Measurements from ENCODE around the gene ZAP70.
"Not testable (repeated sequence)": the region's sequence is repeated elsewhere in the genome, so short reads cannot be mapped to it uniquely, and the experiment has no call there.

The ZAP70 gene

DNA sequence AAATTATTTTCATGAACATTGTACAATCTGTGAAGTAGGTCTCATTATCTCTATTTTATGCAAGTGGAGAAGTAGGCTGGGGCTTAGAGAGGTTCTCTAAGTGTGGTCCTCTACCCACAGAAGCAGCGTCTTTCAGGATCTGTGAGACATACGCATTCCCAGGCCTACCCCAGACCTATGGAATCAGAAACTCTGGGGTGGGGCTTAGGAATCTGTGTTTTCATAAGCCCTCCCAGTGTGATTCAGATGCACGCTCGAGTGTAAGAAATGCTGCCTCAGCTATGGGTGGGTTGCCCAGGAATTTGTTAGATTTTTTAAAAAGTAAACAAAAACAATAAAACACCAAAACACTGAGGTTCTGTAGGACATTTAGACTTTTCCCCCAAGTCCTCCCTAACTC is 14.8 kb upstream of the ZAP70 start:
- DNase-seq (ENCODE audit: low read depth): no peak

DNA sequence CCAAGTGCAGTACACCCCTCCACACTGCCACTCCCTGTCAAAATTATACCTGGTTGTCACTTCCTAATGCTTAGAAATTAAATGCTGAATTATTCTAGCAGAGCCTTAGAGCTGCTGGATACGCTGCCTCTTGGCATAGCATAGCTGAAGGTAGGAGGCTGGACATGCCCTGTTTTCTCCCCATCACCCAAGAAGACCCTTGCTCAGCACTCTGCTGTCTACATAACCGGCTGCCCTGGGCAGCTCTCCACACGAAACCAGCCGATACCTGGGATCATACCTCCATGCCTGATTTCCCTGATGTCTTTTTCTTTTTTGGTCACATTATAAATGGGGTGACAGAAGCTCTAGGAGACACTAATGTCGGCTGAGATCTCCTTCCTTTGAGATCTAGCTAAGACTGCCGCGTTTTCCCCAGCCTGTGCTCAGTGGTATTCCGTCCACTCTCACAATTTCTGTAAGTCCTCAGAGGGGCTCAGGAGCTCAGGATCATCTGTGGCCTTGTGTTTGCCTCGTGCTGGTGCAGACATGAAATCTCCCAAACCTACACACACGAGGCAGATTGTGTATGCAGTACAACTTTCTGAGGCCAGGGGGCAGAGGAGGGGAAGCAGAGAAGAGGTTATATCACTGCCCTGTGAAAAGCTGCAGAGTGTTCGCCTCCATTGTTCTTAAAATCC is 13.5 kb upstream of the ZAP70 start:
- DNase-seq (ENCODE audit: low read depth): peak; percentile 59

DNA sequence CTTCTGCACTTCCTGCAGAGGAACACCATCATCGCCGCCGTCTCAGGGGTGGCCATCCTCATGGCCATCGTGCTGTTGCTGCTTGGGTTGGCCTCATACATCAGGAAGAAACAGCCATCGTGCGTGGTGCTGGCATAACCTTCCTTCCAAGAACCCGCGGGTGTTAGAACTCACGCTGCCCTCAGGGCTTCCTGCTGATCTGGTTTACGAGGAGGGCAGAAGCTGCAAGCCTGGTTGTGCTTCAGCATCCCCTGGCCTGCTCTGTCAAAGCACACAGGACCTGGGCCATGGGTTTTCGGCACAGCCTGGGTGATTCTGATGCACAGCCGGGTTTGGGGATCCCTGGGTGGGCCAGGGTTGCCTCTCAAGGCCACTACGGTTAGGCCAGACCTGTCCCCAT is 12.2 kb upstream of the ZAP70 start:
- DNase-seq (ENCODE audit: low read depth): no peak

DNA sequence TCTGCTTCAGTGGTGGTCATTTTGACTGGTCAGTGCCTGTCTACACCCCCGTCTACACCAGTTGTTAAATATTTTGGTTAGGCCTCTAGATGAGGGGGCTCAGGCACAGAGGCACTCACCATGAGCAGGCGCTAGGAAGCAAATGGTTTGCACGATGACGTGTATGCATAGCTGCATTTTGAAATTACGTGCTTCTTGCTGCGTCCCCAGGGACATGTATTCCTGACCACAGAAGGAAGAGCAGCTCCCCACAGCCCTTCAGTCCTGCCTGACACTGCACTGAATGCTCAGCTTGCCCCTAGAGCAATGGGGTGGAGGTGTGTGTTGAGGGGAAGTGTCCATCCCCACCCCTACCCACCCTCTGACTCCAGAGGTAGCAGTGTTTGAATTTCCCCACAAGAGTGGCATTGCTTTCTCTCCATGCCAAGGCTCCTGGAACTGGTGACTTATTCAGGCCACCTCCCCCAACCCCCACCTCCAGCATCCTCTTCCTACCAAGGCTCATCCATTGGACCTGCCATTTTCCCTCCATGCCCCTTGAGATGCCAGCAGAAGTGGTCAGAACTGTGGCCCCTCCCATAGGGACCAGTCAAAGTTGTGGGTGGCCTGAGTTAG is 11.4 kb upstream of the ZAP70 start:
- no peak for DNase-seq (ENCODE audit: low read depth)

DNA sequence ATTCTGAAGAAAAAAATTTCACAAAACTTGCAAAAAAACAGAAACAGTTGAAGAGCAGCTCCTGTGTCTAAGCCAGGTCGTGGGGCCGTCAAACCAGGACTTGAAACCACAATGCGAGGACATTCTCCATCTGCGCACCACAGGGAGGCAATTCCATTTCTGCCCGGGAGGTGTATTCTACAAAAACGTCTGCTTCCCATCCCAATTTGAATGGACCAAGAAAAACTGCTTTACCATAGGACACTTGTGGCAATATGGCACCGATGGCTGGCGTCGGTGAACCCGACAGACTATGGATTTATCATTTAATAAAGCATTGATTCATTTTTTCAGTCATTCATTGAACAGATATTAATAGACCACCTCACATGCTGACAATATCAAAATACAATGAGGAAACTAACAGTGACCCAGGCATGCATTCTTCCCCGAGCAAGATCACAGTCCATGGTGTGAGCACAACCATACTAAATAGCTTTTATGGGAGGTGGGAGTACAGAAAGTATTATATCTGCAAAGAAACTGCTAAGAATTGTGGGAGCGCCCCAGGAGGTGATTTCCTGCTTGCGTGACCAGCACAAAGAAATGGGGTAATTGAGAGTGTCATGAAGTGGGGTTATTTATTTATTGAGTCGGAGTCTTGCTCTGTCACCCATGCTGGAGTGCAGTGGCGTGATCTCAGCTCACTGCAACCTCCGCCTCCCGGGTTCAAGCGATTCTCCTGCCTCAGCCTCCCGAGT is 10.5 kb upstream of the ZAP70 start:
- DNase-seq (ENCODE audit: low read depth): no peak

DNA sequence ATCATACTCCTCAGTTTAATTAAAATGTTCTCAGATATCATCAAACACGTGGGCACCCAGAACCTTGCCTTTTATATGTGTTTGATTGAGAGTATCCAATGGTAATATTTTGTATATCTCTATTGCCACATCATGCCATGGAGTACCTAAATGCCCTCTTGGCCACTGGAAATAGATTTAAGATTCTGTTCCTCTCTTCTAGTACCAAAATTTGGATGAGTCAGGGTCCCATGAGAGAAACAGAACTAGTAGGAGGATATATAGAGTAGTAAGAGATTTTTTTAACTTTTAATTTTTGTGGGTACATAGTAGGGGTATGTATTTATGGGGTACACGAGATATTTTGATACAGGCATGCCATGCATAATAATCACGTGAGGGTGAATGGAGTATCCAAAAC is 9.6 kb upstream of the ZAP70 start:
- DNase-seq (ENCODE audit: low read depth): no peak

DNA sequence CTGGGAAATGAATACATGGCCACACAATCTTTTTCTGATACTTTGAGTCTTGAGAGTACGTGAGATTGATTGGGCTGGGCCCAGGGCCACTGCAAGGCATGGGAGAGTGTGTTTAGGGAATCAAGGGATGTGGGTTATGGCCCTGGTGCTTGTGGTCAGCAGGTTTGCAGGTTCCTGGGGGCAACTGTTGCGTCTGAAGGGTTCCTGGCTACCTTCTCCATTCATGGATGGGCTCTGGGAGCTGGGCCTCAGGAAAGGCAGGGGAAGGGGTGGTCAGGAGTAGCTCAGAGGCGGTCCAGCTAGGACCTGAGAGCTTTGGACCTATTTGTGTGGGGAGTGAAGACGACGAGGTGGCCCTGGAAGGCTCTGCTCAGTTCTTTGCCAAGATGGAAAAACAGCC is 8.4 kb upstream of the ZAP70 start:
- no peak for DNase-seq (ENCODE audit: low read depth)

DNA sequence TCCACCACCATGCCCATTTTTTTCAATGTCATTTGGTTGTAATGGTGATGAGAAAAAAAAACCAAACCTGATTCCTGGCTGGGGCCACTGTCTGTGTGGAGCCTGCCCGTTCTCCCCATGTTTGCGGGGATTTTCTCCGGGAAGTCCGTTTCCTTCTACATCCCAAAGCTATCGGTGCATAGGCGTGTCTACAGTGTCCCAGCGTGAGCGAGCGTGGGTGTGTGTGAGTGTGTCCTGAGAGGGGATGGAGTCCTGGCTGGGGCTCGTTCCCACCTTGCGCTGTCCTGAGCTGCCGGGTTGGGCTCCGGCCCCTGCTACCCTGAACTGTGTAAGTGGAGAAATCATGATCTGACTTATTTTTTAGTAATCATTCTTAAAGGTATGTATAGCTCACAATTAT is 7.3 kb upstream of the ZAP70 start:
- no peak for DNase-seq (ENCODE audit: low read depth)

DNA sequence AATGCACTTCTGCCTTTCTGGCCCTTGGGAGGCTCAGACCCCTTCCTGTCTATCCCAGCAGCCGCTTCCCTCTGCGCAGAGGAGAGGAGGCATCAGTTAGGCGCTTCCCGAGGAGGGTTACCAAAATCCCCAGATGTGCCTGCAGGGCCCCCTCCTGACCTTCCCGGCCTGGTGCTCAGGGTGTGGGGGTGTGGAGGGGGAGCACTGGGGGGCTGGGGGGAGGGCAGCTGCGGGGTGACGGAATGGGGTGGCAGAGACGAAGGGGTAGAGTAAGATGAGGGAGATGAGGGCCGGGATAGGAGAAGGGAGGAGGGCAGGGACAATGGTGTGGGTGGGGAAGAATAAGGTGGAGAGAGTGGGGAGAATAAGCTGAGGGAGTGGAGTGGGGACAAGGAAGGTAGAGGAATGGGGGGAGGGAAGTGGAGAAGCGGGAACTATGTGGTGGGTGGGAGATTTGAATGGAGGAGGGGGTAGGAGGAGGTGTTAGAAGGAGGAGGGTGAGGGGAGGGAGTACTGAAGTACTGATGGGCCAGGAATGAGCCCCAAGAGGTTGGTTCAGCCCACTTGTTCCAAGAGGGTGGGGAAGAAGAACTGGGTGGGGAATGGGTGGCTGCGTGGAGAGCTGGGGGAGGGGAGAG is 6.5 kb upstream of the ZAP70 start:
- DNase-seq (ENCODE audit: low read depth): no peak

DNA sequence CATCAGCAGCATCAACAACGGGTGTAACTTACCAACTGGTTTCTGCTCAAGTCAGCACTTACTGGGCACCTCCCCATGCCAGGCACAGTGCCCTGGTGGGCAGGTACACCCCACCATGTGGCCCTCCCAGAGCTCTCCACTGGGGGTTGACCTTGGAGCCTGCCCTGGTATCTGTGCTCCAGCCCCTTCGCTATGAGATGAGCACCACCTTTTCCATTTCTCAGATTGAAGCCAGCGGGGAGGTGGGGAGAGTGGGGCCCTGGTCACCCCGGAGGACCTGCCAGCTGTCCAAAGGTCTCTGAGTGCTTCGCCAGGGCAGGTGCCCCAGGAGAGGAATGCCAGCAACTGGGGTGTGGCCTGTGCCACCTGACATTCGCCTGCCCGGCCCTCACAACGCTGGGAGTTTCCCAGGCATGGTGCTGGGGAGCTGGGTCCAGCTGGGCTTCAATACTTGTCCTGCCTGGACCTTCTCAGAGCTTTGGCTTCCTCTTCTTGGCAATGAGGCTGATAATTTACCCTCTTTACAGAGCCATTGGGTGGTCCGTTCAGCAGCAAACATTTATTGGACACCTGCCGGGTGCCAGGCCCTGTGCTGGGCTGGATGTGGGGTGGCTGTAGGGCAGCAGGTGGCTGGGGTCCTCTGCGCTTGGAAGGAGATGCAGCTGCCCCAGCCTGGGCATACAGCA is 5.9 kb upstream of the ZAP70 start:
- DNase-seq (ENCODE audit: low read depth): no peak

DNA sequence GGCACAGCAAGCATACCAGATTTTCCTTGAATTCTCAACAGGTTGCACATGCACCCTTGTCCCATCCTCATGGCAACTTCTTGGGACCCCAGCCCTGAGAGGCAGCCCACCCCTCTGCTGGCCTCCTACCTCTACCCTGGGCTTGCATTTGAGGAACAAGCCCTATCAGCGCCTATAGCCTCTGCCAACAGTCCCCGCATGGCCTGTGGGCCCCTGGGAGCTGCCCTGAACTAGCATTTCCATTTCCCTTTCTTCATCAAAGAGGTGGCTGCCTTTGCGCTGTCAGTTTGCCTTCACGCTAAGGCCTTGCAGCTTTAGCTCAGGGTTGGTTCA is 5.4 kb upstream of the ZAP70 start:
- DNase-seq (ENCODE audit: low read depth): no peak

DNA sequence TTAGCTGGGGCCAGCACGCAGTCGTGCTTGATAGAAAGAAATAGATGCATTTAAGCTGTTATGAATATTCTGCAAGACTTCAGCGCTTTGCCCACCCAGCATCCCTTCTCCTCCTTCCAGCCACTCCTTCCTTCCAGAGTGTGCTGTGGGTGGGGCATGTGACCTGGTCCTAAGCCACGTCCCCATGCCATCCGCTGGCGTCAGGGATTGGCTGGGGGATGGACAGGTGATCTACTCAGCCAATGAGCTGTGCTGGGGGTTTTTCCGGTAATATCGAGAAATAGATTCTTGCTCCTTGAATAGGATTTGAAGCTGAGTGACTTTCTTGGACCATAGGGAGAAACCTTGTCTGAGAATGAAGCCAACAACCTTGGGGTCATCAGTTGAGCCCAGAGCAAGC is 4.8 kb upstream of the ZAP70 start:
- DNase-seq (ENCODE audit: low read depth): no peak

DNA sequence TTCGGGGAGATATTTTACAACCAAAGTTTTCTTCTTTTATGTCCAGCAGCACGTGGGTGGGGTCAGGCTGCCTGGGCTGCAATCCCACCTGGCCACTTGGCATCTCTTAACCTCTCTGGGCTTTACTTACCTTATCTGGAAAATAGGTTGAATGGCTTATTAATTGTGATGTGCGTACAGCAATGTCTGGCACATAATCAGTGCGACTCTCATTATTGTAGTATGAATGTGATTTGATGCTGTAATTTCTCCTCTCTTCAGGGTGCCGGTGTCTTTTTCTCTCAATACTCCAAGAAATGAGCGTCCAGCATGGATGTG is 2.0 kb upstream of the ZAP70 start:
- DNase-seq (ENCODE audit: low read depth): no peak

DNA sequence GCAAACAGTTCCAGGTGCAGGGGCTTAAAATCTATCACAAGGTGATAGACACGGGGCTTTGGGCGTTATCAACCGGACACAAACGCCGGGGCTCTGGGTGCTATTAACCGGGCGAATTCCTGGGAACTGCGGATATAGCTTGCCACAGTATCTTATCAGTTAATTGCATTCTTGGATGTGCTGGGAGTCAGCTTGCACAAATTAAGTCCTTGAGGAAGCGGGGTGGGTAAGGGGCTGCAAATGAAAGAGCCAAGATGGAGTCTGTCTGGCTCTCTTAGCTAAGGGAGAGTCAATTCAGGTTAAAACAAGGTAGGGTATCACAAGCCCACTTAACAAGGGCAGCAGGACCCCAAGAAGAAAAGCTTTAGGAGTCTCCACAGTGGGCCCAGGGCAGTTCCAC is 1.2 kb upstream of the ZAP70 start:
- not testable (repeated sequence) for DNase-seq (ENCODE audit: low read depth)

DNA sequence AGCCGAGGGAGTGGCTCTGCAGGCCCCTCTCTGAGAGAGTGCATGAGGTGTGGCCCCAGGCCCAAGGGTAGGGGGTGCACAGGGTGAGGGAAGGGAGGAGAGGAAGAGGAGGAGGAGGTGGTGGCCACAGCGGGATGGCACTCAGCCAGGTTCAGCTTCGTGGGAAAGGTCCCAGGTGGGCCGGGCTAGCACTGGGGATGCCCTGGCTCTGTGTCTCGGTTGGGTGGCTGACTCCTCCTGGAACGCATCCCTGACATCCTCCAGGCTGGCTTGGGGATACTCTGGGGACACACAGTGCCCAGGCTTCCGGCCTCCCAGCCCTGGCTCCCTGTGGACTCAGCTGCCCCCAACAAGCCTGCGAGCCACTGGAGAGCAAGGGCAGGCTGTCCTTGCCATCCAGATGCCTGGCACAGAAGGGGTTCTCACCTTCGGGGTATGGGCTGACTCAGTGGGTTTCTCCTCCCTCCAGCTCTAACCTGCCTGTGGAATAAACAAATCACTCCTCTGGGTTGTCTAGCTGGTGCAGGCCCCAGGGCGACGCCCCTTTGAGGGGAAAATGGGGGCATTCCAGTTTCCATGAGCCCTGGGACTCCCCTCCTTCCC is 582 bp upstream of the ZAP70 start:
- DNase-seq (ENCODE audit: low read depth): no peak

DNA sequence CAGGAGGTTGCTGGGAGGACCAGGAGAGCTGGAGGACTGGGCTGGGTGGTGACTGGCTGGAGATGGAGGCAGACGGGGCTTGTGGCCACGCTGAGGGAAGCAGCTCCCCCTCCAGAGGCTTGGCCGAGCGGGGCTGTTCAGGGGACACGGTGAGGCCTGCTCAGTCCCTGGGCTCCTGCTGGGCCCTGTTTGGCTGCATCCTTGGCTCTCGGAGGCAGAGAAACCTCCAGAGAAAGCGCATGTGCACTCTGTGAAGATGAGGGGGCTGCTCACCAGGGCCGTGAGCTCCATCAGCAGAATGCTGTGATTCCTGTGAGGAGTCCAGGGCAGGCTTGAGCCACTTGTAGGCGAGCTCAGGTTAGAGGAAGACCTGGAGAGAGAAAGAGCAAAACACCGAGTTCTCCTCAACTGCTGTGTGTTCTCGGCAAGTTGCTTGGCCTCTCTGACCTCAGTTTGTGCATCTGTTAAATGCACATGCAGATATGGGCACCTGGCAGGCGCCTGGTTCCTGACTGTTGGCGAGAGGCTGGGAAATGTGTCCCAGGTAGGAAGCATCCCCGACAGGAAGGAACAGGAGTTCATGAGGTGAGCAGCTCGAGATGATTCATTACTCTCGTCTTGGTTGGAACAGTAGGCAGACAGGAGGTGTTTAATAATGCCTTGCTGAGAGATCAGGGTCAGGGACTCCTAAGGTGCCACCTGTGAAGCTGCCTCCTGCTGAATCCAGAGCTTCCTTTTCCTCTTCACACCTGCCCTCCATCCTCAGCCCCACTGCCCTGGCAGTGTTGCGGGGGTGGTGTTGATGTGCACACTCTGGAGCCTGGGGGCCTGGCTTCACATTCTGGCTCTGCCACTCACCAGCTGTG is 941 bp downstream of the ZAP70 start:
- DNase-seq (ENCODE audit: low read depth): no peak

DNA sequence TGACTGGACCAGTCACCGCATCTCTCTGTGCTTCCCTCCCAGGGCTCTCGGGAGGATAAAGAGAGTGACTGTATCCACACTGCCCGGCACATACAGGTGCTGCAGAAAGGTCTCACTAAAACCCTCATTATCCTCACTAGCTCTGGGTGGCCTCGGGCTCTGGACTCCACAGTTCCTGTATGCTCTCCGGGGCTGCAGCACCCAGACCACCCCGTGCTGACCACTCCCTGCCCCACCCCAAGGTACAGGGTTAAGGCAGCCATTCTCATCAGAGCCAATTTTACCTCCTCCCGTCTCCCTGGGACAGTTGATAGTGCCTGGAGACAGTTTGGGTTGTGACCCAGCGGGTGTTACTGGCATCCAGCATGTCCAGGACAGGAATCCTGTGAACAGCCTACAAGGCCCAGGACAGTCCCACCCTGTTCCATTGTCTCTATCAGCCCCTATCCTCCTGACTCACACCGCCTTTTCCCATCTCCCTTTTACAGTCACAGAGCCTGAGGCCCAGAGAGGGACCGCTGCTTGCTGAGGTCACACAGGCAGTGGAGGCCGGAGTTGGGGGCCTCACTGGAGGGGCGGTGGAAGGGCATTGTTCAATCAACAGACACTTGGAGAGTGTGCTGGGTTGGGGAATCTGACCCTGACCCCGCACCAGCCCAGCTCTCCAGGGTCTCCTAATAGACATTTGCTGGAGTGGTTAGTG is 1.7 kb downstream of the ZAP70 start:
- DNase-seq (ENCODE audit: low read depth): no peak

DNA sequence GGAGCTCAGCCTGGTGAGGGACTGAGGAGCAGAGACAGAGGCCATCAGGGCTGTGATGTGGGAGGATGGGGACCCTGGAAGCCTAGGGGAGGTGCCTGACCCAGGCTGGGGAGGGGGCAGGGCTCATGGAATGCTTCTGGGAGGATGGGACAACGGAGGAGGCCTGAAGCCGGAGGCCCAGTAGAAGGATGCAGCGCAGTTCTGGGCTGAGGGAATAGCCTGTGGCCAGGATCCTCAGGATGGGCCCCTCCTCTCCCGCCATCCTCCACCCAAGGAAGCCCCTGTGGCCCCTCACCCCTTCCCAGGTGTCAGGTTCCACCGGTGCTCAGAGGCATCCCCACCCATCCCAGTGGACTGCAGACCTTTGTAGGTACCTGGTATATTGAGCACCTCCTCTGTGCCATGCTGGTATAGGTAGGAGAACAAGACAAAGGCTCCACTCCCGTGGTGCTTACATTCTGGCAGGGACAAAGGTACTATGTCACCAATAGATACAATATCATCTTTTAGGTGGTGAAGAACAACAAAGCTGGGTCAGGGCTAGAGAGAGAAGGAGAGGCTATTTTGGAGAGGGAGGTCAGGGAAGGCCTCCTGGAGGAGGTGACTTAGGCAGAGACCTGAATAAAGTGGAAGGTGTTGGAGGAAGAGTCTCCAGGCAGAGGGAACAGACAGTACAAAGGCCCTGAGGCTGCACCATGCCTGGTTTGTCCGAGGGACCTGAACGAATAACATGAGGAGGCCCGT is 2.7 kb downstream of the ZAP70 start:
- DNase-seq (ENCODE audit: low read depth): no peak

DNA sequence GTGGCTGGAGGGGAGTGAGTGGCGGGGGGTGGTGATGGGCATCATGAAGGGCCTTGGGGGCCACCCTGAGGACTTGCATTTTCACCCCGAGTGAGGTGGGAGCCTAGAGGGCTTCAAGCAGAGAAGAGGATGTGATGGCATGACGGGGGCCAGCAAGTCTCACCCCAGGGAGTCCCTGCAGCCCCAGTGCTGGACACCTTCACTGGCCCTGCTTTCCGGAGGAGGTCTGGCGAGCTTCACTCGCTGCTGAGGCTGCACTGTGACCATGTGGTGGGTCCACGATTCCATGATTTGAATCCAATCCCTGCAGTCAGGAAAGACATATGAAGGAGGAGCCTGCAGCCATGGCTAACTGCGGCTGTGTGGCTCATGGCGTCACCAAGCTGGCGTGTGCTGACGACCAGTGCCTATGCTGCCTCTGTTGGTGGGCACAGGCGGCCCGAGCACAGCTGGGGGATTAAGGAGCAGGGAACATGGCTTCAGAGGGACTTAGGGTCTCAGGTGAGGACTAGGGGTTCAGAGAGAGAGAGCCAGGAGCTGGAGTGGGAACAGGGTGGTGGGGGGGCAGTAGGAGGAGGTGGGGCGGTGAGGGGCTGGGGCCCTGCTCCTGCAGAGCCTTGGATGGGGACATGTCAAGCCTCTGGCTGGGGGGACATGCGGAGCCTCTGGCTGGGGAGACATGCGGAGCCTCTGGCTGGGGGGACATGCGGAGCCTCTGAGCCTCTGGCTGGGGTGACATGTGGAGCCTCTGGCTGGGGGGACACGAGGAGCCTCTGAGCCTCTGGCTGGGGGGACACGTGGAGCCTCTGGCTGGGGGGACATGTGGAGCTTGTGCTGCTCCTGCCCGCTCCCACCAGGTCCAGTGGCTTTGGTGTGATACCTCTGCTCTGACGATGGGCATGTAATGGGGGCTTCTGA is 3.6 kb downstream of the ZAP70 start:
- no peak for DNase-seq (ENCODE audit: low read depth)
